HCT116 (cell line): Measurements from ENCODE around the gene HOXC12.

Experiments used
- EGR1 ChIP-seq: IDR thresholded peaks from 2 replicates; pipeline ENCODE4 v1.6.1; 2012; ENCODE audit warnings: low read depth
- JUND ChIP-seq: IDR thresholded peaks from 2 replicates; pipeline ENCODE4 v1.6.1; 2012
- RAD21 ChIP-seq: IDR thresholded peaks from 2 replicates; pipeline ENCODE4 v1.6.1; 2012; ENCODE audit warnings: low read depth, mild to moderate bottlenecking

DNA sequence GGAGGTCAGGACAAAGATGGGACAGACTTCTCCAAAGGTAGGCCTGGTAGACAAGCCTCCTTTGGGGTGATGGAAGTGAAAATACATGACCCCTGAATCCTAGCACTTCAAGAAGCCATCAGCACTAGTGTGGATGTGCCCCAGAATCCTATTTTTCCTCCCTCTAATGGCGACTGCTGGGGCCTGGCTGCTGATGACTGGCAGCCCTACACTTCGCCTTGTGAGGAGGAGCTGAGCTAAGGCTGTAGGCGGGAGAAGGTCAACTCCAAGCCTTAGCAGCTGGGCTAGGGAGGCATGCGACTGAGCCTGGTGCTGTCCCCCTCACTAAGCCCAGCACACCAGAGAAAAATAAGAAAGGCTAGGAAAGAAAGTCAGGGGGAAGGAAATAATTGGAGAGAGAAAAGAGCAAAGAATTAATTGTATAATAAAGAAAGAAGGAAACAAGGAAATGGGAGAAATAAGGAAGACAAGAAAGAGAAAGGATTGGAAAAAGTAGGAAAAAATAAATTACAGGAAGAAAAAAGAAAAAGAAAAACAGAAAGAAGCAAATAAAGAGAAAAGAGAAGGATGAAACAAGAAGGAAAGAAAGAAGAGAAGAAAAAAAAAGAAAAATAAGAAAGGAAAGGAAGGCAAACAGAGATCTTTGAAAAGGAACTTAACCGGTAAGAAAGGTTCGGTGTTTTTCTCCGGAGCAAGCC is 25.6 kb downstream of the HOXC12 start:
- TF ChIP-seq EGR1 = no peak
- no peak for TF ChIP-seq RAD21
- no peak for TF ChIP-seq JUND
